NCI-H774 (cell line): ENCODE results near the gene LELP1.
"Not testable (repeated sequence)": the region's sequence is repeated elsewhere in the genome, so short reads cannot be mapped to it uniquely, and the experiment has no call there.

Experiments used
- DNase-seq: peaks from one replicate; lab custom pipeline; 2025; lab: John Stamatoyannopoulos, UW

Gene LELP1

DNA sequence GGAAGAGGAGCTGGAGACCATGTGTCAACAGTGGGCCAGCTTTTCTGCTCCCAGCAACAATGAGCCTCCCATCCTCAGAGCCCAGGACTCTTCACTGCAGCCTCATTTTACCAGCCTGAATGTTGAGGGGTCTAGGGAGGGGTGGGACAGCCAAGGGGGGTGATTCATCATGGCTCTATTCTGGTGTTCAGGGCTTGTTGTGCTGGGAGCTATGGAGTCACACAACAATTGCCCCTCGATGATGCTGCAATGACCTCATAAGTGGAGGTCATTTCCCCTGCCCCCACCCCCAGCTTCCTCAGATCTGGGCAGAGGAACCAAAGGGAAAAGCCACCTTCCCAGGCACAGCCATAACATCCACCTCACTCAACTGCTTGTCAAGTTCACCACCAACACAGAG is at the start of gene LELP1:
Gene LELP1 (plus strand): TSS at position 301 of the 400 bp plus-strand sequence. CDS start 1,278 bp downstream, outside the sequence.
- DNase-seq: no peak

DNA sequence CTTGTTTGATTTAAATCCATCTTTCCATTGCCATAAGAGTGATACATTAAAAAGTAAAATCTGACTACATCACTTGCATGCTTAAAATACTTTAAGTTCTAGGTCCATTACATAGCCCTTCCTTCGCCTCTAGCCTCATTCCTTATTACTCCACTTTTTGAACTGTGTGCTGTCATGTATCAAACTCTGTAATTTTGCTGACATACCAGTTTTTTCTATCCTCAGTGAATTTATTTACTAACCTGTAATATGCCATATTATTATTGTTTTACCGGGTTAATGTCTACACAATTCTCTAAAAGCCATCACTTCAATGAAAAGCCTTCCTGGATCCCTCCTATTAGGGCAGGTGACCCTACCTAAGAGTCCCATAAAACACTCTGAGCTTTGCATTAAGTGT is 47.7 kb upstream of the LELP1 start:
- no peak for DNase-seq

DNA sequence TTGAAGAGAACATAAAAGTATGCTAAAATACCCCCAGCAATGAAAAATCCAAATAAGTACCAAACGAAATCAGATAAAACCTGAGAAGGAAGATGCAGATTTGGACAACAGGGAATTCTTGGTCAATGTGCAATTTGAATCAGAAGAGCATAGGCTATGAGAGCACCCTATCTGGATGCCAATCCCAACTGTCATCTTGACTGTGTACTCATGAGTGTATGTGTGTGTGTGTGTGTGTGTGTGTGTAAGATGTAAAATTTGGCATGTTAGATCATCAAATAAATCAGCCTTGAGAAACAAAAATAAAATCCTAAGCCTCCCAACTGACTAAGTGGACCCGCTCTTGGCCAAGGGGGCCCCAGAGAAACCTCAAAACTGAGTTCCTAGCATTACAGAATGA is 34.5 kb upstream of the LELP1 start:
- DNase-seq: no peak

DNA sequence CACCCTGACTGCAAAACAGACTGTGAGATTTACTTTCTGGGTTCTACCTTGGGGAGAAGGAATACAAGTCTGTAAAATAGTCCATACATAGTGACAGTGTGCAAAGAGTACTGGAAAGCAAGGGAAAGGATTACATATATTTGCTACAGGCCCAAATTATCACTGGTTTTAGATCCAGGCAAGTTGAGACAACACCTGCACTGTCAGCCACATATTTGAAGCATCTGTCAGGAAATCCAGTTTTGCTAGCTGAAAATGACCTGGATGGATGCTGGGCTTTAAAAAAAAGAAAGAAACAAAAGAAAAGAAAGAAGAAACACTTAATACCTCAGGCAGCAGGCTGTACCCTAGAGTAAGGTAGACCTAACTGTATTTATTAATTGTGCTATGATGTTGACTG is 28.6 kb upstream of the LELP1 start:
- no peak for DNase-seq

DNA sequence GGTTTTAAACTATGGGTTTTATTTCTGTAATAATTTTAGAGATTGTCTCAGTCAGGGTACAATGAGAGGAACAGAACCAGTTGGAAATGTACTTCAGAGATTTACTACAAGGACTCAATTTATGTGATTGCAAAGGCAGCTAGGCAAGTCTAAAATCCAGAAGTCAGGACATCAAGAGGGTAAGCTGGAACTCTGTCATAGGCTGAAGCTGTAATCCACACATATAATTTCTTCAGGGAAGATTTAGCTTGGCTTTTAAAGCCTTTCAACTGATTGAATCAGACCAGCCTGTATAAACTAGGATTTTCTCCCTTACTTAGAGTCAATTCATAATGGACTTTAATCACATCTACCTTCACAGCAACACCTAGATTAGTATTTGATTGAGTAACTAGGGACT is 24.3 kb upstream of the LELP1 start:
- DNase-seq: no peak

DNA sequence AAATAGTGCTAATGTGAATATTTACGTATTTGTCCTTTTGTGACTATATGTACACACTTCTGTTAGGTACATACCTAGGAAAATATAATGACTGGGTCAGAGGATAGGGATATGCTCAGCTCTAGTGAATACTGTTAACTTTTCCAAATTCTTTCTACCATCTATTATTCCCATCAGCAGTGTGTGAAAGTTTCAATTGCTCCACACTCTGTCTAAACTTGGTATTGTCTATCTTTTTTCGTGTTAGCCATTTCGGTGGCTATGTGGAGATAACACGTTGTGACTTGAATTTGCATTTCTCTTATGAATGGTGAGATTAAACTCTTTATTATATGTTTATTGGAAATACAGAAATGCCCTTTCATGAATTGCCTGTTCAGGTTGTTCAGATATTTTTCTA is 22.7 kb upstream of the LELP1 start:
- no peak for DNase-seq

DNA sequence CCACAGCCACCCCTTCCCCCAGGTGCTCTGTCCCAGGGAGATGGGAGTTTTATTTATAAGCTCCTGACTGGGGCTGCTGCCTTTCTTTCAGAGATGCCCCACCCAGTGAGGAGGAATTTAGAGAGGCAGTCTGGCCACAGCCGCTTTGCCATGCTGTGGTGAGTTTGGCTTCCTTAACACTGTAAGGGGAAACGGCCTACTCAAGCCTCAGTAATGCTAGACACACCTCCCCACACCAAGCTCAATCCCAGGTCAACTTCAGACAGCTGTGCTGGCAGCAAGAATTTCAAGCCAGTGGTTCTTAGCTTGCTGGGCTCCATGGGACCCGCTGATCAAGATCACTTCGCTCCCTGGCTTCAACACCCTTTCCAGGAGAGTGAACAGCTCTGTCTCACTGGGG is 14.9 kb upstream of the LELP1 start:
- not testable (repeated sequence) for DNase-seq

DNA sequence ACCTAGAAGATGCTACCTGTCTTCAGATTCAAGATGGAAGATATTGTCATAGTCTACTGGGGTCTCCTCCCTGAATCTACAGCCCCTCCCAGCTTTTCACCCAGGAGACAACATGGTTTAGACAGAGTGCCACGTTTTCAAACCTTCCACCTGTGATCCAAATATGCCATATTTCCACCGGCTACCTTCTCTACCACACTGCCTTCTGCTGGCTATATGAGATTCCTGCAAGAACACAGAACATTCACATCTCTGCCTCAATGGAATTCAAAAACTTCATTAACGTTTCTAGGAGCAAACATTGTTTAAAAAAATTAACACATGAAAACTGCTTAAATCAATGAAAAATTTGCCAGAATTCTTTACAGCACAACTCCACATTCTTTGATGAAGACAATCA is 12.9 kb upstream of the LELP1 start:
- no peak for DNase-seq

DNA sequence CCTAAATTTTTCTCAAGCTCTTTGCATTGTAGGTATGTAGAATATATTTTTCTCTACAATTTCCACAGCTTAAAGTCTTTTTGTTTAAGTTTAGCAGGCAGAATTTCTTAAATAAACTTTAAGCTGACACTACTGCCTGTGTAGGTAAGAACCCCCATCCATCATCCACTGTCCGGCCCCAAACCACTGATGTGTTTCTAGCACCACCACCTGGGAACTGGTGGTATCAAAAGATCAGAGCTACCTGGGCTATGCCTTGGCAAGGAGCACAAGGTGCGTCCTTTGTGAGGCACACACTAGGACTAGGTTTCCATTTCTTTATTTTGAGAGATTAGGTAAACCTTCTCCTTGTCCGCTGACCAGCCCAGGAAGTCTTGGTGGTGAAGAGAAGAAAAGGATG is 10.5 kb upstream of the LELP1 start:
- DNase-seq: peak; percentile 2

DNA sequence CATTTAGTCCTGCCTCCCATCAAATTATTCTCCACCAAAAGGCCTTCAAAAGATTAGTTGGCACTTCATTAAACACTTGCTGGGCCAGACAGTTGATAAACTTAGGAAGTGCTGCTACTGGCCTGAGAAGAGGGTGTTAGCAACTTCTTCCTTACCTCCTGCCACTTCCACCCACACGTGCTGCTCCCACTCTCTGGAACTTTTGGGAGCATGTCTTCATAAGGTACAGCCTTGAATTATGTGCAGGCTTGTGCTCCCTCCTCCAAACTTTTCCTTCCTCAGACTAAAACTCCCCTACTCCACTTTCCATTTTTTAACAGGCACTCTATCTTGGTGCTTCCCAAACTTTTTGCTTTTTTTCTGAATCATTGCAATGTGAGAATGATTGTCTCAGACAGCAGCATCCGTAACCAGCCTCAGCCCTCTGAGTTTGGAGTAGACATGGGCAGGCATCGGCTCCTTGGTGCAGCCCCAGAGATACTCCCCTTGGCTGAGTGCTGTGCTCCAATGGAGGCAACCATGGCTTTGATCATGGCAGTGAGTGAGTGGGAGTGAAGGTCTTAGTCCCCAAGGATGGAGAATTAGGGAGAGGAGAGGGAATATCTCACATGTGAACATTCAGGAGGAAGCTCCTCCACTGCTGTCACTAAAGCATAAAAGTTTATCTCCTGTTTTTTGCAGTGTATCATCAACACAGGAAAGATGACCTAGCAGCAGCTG is 8.7 kb upstream of the LELP1 start:
- no peak for DNase-seq

DNA sequence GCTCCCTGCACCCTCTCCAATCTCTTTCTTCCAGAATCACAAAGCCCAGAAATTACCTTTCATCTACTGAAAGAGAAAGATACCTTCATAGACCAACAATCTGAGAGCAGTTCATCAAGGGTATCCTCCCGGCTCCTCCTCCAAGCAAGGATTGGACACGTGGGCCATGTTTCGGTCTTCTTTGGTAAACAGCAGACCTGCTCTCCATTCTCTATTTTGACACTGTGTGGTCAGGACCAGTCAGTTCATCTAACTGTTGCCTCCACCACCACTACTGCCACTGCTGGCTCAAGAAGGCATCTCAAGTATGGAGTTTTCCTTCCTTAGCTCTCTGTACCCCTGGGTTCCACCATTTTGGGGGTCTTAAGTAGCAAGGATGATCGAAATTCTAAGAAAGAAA is 8.0 kb upstream of the LELP1 start:
- no peak for DNase-seq

DNA sequence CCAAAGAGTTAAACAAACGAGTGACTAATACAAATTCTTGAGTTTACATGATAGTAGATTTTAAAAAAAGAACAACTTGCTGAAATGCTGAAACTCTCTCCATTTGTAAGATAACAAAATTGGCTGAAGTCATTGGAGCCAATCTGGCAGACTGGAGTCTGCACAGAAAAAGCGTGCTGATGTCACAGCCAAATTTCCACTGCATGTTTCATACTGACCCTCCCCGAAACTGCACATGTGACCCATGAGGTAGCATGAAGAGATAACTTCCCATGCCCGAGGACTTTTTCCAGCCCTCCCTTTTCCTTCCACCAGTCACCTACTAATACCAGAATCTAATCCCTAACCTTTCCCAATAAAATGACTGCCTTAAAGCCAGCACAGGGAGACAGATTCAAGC is 1.2 kb upstream of the LELP1 start:
- DNase-seq: no peak

DNA sequence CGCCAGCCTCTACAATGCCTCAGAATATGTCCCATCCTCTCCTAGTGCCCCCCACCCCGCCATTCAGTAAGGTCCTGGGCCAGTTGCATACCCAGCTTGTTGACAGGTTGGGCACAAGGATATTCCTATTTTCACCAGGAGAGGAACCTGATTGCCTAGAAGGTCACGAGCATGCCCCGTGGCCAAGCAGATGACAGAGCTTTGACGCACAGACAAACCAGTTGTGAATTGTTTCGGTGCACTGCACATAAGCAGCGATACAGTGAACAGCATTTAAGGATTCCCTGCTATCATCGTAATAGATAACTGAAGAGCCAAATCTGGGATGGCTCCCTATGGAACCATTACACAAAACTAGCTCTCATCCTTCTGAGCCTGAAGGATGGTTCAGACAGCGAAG is 3.4 kb downstream of the LELP1 start:
- DNase-seq: no peak

DNA sequence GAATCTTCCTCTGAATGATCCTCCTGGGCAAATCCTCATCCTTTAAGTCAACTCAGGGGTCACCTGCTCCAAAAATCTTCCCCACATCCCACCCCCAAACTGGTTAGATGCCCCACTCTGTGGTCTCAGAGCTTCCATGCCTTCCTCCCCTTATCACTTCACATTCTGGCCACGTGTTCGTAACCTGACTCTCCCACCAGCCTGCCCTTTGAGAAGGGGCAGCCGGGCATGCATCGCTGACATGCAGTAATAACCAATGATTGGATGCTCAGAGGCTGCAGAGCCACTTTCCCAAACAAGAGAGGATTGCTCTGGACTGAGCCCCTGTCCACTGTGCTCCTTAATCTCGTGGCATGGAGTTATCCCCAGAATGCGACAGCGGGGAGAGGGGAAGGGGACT is 7.0 kb downstream of the LELP1 start:
- DNase-seq: no peak

DNA sequence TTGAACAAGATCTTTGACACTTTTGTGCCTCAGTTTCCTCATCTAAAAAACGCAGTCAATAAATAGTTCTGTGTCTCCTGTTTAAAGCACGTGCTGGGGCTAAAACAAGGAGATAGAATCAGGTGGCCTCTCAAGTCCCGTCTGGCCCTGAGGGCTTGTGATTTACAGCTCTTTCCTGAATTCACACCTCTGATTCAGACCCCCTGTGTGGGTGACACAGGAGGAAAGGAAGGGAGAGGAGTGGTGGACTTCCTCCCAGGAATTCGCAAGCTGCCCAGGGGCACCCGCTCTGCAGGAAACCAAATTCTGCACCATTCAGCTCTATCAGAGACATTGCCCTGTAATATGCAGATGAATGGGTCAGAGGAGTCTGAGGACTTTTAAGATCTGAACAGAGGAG is 9.0 kb downstream of the LELP1 start:
- DNase-seq: no peak

DNA sequence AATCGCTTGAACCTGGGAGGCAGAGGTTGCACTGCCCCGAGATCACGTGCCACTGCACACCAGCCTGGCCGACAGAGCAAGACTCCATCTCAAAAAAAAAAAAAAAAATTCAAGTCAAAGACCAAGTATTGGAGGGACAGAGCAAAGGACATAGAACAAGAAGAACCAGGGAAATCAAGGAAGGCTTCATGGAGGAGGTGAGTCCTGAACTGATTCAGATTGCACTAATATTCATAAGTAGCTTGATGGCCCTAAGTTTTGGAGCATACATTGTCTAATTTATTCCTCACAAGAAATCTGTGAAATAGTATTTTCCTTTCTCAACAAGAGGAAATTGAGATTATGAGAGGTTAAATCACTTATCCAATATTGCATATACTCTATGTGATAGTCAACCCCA is 10.3 kb downstream of the LELP1 start:
- no peak for DNase-seq

DNA sequence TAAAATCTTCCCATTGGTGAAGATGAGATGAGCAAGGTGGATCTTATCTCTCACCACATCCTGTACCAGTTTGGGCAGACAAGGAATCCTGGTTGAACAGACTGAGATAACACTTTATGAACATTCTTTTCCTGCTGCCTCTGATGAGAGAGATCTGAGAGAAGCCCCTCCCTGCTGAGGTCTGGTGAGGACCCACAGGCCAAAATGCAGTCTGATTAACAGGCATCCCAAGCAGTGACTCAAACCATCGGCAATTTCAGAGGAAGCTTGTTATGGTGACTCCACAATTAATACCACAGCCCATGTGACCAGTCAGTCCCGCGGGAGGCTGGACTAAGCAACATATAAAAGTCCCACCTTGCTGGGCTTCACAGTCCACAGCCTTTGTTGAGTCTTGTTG is 14.0 kb downstream of the LELP1 start, which contains the start of gene PRR9:
Gene PRR9 (plus strand): TSS at position 373 of the 400 bp plus-strand sequence. CDS start 561 bp downstream, outside the sequence.
- DNase-seq: no peak

DNA sequence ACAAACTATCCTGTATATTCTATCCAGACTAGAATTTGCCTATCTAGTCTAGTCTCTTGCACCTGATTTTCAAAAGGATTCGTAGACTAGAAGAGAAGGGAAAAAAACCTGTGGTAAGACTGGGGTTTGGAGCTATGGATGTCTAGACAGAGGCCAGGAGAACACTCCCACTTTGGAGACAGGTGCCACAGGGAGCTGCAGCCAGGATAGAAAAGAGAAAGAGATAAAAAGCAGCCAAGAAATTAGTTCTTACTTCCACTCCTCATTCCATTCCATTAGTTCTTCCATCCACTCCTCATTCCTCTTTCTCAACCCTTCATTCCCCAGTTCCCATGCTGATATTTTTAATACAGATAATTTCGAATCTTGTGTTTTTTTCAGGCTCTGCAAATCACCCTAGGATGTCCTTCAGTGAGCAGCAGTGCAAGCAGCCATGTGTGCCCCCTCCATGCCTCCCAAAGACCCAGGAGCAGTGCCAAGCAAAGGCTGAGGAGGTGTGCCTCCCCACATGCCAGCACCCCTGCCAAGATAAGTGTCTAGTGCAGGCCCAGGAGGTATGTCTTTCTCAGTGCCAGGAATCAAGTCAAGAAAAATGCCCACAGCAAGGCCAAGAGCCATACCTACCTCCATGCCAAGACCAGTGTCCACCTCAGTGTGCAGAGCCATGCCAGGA is 14.7 kb downstream of the LELP1 start:
- DNase-seq: no peak

DNA sequence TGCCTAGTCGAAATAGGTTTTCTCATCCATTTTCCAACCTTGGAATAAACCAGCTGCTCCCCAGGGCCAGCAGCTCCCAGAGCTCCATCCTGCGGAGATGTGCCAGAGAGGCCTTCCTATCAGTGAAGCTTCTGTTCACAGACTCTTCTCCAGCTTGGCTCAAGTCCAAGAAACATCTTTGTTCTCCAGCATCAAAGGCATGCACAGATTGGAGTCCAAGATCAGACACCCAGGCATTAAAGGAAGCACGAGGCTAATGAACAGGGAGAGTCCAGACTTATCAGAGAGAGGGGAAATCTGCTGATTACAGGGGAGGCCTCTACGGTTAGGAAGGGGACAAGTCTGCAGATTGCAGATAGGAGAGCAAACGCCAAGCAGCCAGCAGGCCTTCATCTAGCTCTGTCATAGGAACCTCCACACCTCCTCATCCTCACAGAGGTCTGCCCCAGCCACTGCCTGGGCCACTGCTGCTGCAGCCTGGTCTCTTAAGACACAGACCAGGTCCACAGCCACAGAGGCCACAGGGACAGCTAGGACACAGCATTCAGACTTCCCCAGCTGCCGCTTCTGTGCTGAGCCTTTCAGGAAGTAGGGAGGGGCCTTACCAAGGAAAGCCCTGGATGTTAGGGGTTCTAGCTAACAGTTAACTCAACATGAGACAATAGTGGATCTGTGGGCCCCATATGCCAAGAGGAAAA is 17.5 kb downstream of the LELP1 start:
- DNase-seq: no peak

DNA sequence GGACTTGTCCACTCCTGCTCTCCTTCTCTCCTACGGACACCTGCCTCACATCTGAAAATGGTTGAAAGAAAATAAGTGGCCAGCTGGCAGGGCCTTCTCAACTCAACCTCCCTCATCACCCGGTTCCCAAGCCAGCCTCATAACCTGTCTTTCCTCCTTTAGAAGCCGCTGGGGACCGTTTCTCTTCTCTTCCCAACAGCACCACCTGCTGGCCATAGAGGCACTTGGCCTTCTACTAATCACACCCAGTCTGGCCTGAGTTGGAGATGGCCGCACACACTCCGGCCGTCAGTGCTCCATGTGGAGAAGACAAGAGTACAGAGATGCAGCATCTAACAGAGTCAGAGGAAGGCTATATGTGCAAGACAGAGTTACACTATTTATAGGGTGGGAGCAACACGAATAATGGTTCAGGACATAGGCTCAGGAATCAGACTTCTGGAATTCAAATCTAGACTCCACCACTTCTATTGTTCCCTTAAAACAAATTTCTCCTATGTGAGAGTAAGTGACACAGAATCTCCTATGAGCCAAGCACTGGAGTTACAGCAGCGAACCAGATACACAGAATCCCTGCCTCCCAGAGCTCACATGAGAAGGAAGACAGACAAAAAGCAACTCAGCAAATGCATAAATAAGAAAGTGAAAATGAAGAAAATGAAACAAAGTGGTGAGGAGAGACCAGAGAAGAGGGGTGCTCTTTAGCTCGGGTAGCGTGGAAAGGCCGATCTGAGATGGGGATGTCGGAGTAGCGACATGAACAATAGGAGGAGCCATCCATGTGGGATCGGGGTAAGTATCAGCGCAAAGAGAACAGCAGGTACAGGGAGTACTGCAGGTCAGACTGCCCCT is 20.0 kb downstream of the LELP1 start:
- DNase-seq: peak; percentile 54

DNA sequence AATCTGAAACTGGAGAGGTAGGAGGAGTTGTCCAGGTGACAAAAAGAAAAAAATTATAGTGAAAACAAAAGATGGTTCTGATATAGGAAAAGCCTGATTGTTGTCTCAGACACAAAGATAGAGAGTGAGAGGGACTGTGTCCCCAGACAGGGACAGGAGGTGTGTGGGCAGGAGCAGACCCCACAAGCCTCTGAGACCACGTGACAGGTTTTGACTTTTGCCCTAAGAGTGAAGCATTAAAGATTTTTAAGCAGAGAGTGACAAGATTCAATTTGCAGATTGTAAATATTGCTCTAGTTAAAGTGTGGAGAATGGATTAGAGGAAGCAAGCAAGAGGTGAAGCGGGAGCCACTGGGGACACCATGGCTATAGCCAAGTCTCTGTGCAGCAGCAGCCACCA is 24.6 kb downstream of the LELP1 start:
- no peak for DNase-seq

DNA sequence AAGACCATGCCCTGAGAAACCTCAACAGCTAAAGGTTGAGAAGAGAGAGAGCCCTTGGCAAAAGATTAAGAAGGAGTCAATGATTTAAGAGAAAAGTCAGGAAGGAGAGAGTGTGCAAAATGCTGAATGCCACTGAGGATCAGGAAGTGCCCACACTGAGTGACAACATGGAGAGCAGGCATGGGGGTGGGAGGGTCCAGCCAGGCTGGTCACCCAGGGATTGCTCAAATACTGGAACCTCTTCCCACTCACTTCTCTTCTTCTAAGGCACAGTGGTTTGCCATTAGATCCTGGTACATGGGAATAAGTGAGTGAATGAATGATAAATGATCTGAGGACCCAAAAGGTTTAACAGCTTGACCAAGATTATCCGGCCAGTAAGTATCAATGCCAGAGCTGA is 25.3 kb downstream of the LELP1 start:
- DNase-seq: no peak
